Transverse colon (tissue), 4 donors: Measurements from ENCODE around the gene SUMO2. TPM values are rescaled to one million over a fixed set of nuclear protein-coding genes. Genes with fewer than 3 reads are reported as not detected.
"Not testable (repeated sequence)": the region's sequence is repeated elsewhere in the genome, so short reads cannot be mapped to it uniquely, and the experiment has no call there.

Experiments
- DNase-seq: peaks from one replicate; pipeline ENCODE4 v3.0.0-alpha.2; 2019
- H3K27ac ChIP-seq, 4 donors: fragments of 200-600 bp; sonication (generic); 2 replicates each; pipeline ENCODE4 v1.5.1; 2016 to 2018; ENCODE audit warnings: inconsistent platforms in 4 of 4
- H3K27me3 ChIP-seq: fragments of 200-600 bp; sonication (generic); 2 replicates; pipeline ENCODE4 v1.5.1; 2017; ENCODE audit warnings: inconsistent platforms
- H3K36me3 ChIP-seq, 4 donors: fragments of 200-600 bp; sonication (generic); 2 replicates each; pipeline ENCODE4 v1.5.1; 2017 to 2019; ENCODE audit warnings: inconsistent platforms in 4 of 4
- H3K4me1 ChIP-seq, 4 donors: fragments of 200-600 bp; sonication (generic); 2 replicates each; pipeline ENCODE4 v1.5.1; 2017 to 2020; ENCODE audit warnings: inconsistent platforms in 4 of 4
- H3K4me3 ChIP-seq, 4 donors: fragments of 200-600 bp; sonication (generic); 1 replicate in 1 of 4; 2 replicates in 3 of 4; pipeline versions ENCODE4 v1.5.1 to v1.6.1; 2017 to 2019; ENCODE audit warnings: inconsistent platforms in 4 of 4
- H3K9me3 ChIP-seq, 2 donors: fragments of 200-600 bp; sonication (generic); 2 replicates each; pipeline ENCODE4 v1.5.1; 2017 to 2019; ENCODE audit warnings: inconsistent platforms in 2 of 2
- EP300 ChIP-seq: sonication (generic); formaldehyde crosslinking; IDR thresholded peaks from one replicate; pipeline ENCODE4 v1.6.1; 2017; ENCODE audit warnings: antibody characterized with exemption, low read depth
- POLR2A ChIP-seq: fragments of 450-650 bp; IDR thresholded peaks from one replicate; pipeline ENCODE4 v1.6.1; 2016; ENCODE audit warnings: antibody characterized with exemption, mild to moderate bottlenecking, moderate library complexity
- POLR2AphosphoS5 ChIP-seq, 3 donors: sonication (generic); formaldehyde crosslinking; IDR thresholded peaks; one replicate each; pipeline ENCODE4 v1.6.1; 2016; ENCODE audit warnings: antibody characterized with exemption in 3 of 3
- WGBS, 2 donors: methylation state at CpG; one replicate each; pipeline ENCODE4 v1.1.5; 2018; ENCODE audit warnings: low coverage in 1 of 2; 5-methylcytosine and 5-hydroxymethylcytosine counted together
- in situ Hi-C, 4 donors: fragments of 200-750 bp; cut with MboI; loops; one replicate each; pipeline versions ENCODE4 v1.15.0 to v1.15.1; 2017; ENCODE audit warnings: low sequenced_read_pairs in 3 of 4, low pct_ligation_motif_present in 1 of 4, low pct_unique_long_range_greater_than_20kb in 1 of 4
- intact Hi-C: fragments of 100-400 bp; cut with DNase I; formaldehyde crosslinking; loops from one replicate; pipeline ENCODE4 v1.15.1; 2023; ENCODE audit warnings: low total_unique reads
- total RNA-seq, 4 donors: library from RNA; depleted of rRNA; stranded (reverse); fragments of >200 nt; gene quantifications; one replicate each; pipeline ENCODE4 v1.1.0, GENCODE V29; 2016
- TF ChIP-seq, protein P1 (sequence below), 5 experiments: fragments of 200-600 bp in 3 of 5; fragments of 450-650 bp in 2 of 5; sonication (generic) in 3 of 5; IDR thresholded peaks; 1 replicate in 2 of 5; 2 replicates in 3 of 5; pipeline ENCODE4 v1.5.1; 2016 to 2017; ENCODE audit warnings: antibody characterized with exemption in 5 of 5, inconsistent platforms in 3 of 5, mild to moderate bottlenecking in 2 of 5, moderate library complexity in 1 of 5

Gene SUMO2
- total RNA-seq, 4 donors from 2014 or later, result 6.4 to 56.5 (median 47.9) TPM

DNA sequence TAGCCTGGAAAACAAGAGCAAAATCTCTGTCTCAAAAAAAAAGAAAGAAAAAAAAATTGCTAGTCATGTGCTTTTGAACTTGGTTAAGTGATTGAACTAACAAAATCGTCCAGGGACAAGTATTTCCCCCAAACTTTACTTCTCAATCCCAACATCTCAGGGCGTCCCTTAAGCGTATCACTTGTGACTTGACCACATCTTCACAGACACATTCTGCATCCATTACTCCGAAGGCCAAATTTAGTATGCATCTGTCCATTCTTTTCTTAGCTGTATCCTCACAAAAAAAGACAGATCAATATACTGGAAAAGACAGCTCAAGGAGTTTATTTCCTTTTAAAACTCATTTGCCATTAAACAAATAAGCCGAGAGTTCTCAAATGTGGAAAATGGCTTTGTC is 22.5 kb downstream of the SUMO2 start:
- no peaks in the 10 kb centered on the region for H3K9me3 ChIP-seq
- DNase-seq, result no peak
- no peaks in the 10 kb centered on the region for H3K27me3 ChIP-seq
- in situ Hi-C loops (no loop called here), intact Hi-C loops (no loop called here)
- H3K4me3 ChIP-seq, result no peak overlapping the region
- TF ChIP-seq POLR2A (no peak), POLR2AphosphoS5 (IDR thresholded peaks at IDR 0.05) (no peak), EP300 (no peak)
- TF ChIP-seq, protein P1, sequence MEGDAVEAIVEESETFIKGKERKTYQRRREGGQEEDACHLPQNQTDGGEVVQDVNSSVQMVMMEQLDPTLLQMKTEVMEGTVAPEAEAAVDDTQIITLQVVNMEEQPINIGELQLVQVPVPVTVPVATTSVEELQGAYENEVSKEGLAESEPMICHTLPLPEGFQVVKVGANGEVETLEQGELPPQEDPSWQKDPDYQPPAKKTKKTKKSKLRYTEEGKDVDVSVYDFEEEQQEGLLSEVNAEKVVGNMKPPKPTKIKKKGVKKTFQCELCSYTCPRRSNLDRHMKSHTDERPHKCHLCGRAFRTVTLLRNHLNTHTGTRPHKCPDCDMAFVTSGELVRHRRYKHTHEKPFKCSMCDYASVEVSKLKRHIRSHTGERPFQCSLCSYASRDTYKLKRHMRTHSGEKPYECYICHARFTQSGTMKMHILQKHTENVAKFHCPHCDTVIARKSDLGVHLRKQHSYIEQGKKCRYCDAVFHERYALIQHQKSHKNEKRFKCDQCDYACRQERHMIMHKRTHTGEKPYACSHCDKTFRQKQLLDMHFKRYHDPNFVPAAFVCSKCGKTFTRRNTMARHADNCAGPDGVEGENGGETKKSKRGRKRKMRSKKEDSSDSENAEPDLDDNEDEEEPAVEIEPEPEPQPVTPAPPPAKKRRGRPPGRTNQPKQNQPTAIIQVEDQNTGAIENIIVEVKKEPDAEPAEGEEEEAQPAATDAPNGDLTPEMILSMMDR (IDR thresholded peaks at IDR 0.05), result no peak
- no peaks in the 10 kb centered on the region for H3K36me3 ChIP-seq
- H3K27ac ChIP-seq, result no peak overlapping the region
- WGBS, 2 donors, result 90 to 91% methylated on average over 5 of the region's 5 CpGs
- H3K4me1 ChIP-seq, result no peaks in the 10 kb centered on the region

DNA sequence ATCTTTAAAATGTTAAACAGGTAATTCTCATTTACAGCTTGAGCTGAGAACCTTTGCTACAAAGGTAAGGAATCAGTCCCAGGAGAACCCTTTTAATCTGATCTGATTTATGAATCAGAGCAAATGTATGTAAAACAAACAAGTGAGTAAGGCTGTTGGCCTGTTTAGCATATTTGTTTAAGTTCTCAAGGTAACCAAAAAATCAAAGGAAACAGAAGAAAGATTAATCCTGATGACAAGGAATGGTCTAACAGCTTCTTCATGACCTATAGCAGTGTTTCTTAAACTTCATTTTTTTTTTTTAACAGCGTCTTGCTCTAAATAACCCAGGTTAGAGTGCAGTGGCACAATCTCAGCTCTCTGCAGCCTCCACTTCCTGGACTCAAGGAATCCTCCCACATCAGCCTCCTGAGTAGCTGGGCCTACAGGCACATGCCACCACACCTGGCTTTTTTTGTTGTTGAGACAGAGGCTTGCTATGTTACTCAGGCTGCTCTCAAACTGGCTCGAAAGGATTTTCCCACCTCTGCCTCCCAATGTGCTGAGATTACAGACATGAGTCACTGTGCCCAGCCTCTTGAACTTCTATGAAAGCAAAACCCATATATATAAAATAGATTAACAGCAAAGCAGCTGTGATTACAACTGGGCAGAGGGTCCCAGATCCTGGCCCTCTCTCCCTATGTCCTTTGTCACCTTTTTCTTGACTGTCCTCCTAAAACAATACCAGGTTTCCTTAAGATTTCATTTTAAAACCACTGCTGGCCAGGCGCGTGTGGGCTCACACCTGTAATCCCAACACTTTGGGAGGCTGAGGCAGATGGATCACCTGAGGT is 23.3 kb downstream of the SUMO2 start:
- H3K4me3 ChIP-seq, result no peak overlapping the region
- H3K27ac ChIP-seq, result no peak overlapping the region
- in situ Hi-C loops, result no loop called here
- TF ChIP-seq, protein P1 (IDR thresholded peaks at IDR 0.05), result no peak
- intact Hi-C loops, result no loop called here
- peaks cover 3 to 5% (median 4%) of the 10 kb centered on the region in 4 donors for H3K4me1 ChIP-seq
- no peak for DNase-seq
- H3K9me3 ChIP-seq, result no peaks in the 10 kb centered on the region
- WGBS, 2 donors, result 92 to 95% methylated on average over 2 to 4 of the region's 4 CpGs
- H3K36me3 ChIP-seq, result no peaks in the 10 kb centered on the region
- H3K27me3 ChIP-seq, result no peaks in the 10 kb centered on the region

DNA sequence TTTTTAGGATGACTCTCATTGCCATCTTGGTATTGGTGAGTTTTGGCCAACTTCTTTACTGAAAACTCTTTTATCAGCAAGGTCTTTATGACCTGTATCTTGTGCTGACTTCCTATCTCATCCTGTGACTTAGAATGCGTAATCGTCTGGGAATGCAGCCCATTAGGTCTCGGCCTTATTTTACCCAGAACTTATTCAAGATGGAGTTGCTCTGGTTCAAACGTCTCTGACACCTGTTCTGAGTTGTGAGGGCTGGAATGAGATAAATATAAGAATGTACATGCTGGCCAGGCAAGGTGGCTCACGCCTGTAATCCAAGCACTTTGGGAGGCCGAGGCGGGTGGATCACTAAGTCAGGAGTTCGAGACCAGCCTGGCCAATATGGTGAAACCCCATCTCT is 24.3 kb downstream of the SUMO2 start:
- WGBS, 2 donors, result 93 to 100% methylated on average over 1 to 8 of the region's 8 CpGs
- H3K4me1 ChIP-seq, intact Hi-C loops, in situ Hi-C loops, DNase-seq, H3K27me3 ChIP-seq, H3K27ac ChIP-seq, H3K4me3 ChIP-seq, H3K9me3 ChIP-seq, H3K36me3 ChIP-seq: not testable (repeated sequence)

DNA sequence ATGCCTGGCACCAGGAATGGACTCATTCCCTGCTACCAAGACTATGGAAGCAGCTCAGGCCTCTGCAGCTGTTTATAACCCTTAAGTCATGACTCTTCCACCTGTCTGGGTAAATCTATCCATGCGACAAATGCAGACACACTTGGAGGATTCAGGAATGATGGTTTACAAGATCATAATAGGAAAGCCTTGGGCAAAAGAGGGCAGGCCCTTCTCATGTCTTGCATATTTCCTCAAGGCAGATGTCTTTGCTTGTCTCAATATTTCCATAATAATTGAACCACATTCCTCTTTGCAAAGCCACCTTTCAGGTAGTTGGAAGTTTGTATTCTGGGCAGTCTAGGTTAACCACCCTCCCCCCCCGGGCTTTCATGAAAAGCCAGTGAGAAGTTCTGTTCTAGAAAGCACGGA is 27.6 kb downstream of the SUMO2 start:
- DNase-seq, result no peak

More for the DNA sequence above, 27.6 kb downstream of the SUMO2 start:
- no peak overlapping the region for H3K4me3 ChIP-seq
- H3K27ac ChIP-seq, result peak overlapping the region; percentile 44 to 91 (median 74)
- 92% methylated on average over 3 of the region's 3 CpGs; no CpG with 5 or more reads in 1 of the 2 donors for WGBS, 2 donors
- in situ Hi-C loops, result no loop called here
- no peaks in the 10 kb centered on the region for H3K9me3 ChIP-seq
- no peak for TF ChIP-seq EP300
- TF ChIP-seq, protein P1 (IDR thresholded peaks at IDR 0.05), result no peak
- TF ChIP-seq POLR2AphosphoS5 (IDR thresholded peaks at IDR 0.05), result no peak
- no peak for TF ChIP-seq POLR2A
- H3K4me1 ChIP-seq, result peaks cover 7 to 21% (median 17%) of the 10 kb centered on the region in 4 donors
- H3K27me3 ChIP-seq, result no peaks in the 10 kb centered on the region
- intact Hi-C loops, result no loop called here
- H3K36me3 ChIP-seq, result no peaks in the 10 kb centered on the region
